Activated T-helper 1 cell treated with Interleukin-2 at 50 U/mL for 16 hours (primary cell): ENCODE results near the gene RAD21L1.

Experiments used
- DNase-seq: peaks from one replicate; pipeline ENCODE4 v3.0.0-alpha.2; 2020; ENCODE audit warnings: low read depth

The RAD21L1 gene

DNA sequence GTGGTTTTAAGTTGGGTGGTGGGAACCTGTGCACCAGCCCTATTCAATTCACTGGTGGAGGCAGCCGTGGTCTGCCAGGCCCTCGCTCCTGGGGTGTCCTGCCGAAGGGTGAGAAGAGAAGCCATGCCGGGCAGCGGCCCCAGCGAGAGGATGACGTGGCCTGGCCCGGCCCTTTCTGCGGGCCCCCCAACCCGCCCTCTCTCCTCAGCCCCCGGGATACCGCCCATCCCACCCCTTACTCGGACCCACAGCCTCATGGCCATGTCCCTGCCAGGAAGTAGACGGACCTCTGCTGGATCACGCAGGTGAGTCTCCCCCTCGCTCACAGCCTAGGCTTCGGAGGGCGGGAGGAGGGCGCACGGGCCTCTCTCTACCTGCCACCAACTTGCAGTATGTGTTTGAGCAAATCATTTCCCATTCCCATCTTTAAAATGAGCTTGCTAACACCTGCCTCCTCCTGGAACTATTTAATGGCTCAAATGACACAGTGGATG is 70.3 kb downstream of the RAD21L1 start:
- no peak for DNase-seq

DNA sequence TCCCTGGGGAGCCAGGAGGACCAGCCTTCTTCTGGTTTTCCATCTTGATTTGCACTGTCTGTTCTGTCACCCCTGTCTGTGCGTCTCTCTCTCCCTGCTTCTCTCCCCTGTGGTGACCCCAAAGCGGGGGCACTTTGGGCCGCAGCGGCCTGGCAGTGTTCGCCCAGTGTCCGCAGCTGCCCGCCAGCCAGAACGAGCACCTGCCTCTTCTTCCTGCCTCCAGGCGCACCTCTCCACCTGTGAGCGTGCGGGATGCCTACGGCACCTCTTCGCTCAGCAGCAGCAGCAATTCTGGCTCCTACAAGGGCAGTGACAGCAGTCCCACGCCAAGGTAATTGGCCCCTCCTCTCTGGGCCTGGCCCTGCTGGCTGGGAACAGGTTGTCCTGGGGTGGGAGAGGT is 71.1 kb downstream of the RAD21L1 start:
- no peak for DNase-seq

DNA sequence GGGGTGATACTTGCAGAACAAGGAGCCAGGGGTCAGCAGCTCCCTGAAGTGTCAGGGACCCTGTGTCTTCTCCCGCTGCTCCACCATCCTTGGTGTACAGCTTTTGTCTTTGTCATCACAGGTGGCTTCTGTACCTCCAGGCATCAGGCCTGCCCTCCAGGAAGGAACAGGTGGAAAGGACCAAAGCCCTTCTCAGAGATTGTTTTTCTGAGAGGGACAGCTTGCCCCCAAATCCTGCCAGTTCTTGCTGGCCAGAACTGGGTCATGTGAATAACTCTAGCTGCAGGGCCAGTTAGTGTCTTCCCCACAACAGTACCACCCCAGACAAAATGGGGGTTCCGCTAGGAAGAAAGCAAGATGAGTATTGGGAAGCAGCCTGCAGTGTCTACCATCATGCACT is 71.6 kb downstream of the RAD21L1 start:
- no peak for DNase-seq

DNA sequence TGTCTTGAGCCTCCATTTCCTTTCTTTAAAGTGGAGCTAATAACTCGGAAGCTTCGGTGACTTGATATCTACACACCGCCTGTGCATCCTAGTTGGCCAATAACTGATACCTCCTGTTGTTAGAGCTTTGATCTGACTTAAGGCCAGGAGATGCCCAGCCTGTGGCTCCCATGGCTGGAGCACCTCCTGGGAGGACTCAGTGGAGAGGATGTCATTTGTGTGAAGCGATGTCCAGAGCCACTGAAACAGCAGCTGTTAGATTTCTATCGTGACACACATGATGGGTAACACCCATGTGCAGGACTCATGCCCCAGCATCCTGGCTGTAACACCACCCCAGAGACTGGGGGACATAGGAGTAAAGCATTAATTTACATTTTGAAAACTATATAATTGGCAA is 72.3 kb downstream of the RAD21L1 start:
- DNase-seq: no peak

DNA sequence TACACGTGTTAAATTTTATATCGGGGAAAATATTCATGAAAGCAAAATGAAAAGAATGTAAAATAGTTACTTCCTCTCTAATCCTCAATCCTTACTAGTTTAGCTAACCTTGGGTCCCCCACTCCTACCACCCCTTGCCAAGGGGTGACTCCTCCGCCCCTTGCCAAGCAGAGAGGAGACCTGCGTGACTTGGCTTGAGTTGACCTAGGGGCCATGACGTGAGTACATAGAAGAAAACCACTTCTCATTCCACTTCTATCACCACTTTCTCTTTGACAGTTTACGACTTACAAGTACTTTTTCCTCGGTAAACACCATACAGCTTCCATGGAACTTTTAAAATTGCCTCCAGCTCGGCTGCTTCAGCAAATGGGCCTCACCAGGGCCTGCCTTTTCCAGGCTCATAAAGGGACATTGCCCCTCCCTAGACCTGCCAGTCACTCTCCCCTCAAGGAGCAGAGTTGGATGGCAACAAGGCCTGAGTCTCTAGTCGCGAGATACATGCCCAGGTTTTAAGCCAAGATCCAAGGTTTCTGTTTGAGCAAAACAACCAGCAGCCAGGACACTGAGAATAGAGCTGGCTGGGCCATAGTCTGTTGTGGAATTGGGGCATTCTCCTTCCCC is 73.2 kb downstream of the RAD21L1 start:
- DNase-seq: no peak

DNA sequence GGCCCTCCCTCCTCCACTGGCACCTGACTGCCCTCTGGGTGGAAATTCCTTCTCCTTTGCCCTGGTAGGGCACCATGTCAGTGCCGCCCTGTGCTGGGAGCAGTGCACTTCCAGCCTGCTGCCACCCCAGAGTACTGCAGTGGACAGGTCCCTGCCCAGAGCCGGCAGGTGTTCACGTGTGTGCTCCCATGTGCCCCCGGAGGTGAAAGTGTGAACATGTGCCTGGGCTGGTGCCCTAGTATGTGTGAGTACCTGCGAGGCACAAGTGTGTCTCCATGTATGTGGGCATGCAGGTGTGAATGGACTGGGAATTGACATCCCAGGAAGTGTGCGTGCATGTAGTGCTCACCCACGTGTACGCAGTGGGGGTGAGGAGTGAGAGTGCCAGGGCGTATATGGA is 73.7 kb downstream of the RAD21L1 start:
- no peak for DNase-seq

DNA sequence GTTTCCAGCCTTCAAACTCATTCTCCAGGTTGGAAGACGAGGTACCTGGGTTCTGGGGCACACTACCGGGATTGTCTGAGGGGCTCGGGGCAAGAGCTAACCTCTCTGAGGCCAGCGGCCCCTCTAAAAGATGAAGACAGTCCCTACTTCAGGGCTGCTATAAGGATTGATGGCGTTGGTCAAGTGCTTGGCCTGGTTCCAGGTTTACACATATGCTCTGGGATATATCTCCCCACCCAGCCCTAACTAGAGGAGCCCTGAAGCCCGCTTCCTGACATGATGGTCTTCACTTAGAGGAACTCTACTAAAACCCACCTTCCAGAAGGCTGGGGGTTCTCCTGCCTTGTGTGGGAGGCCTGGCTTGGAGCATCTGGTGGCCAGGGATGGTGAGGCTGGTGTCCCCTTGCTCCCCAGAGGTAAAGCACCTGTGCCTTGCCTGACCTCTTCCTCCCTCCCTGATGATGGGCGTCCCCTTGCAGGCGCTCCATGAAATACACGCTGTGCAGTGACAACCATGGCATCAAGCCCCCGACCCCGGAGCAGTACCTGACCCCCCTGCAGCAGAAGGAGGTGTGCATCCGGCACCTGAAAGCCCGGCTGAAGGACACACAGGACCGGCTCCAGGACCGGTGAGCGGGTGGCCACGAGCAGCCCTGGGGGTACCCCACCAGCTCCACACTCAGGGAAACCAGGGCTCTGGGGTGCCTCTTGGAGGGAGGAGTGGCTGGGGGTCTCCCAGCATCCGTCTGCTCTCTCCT is 74.4 kb downstream of the RAD21L1 start:
- DNase-seq: no peak

DNA sequence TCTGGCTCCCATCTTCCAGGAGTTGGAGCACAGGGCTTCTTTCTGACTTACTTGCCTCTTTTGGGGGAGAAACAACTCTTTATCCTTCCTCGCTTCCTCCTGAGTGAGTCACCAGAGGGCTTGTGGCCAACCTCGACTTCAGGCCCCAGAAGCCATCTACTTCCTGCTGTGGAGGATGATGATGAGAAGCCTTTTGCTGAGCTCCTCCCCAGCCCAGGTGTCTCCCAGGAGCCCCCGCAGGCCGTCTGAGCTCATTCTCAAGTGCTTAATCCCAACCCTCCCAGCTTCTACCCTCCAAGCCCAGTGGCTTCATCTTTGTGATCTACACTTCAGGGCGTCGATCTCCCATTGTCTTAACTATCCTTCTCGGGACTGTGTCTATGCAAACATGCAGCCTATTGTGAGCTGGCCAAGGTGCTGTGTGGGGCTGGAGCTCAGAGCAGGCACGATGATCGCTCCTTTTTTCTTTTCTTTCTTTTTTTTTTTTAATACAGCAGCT is 75.2 kb downstream of the RAD21L1 start:
- peak; percentile 32 for DNase-seq

DNA sequence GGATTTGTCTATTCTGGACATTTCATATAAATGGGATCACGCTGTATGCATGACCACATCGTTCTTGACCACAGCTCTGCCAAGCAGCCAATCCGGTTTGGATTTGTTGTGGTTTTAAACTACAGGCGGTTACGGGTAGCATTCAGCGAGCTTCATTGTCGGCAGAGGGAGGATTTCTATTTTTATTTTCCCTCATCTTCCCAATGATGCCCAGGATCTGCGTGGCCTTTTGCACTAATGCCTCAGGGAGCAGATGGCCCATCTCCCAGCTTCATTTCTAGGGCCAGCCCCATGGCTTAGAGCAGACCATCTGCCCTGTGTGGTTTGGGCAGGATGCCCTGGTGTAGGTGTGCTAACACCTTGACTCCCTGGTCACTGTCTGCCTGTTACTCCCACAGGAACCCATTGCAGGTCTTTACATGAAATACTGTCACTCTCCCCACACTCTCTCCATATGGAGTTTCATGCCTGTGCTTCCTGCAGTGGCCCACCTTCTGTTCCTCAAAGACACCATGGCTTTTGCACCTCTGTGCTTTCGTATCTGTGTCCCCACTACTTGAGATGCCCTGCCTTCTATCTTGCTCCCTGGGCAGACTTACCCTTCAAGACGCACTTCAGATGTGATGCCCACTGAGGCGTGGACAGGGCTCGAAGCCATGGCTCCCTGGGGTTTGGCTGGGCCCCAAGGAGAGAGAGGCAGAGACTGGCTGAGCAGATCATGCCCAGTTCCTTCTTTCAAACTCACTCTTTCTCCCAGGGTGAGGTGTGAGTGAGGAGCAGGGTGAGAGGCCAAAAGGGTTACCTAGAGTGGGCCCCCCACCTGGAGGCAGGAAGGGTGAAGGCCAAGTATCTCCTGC is 77.1 kb downstream of the RAD21L1 start:
- DNase-seq: no peak

DNA sequence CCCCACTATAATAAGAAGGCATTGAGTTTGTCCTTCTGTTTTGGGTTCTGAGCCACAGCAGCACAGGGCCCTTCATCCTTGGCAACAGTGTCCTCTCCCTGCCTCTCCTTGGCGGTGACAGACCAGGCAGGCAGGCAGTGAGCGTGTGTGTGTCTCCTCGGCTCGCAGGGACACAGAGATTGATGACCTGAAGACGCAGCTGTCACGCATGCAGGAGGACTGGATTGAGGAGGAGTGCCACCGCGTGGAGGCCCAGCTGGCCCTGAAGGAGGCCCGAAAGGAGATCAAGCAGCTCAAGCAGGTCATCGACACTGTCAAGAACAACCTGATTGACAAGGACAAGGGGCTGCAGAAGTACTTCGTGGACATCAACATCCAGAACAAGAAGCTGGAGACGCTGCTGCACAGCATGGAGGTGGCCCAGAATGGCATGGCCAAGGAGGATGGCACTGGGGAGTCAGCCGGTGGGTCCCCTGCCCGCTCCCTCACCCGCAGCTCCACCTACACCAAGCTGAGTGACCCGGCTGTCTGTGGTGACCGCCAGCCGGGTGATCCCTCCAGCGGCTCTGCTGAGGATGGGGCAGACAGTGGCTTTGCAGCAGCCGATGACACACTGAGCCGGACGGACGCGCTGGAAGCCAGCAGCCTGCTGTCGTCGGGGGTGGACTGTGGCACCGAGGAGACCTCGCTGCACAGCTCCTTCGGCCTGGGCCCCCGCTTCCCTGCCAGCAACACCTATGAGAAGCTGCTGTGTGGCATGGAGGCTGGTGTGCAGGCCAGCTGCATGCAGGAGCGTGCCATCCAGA is 79.1 kb downstream of the RAD21L1 start:
- no peak for DNase-seq
